HuH-7.5 (cell line): ENCODE results near the gene RPS2.

ENCODE experiments used
- DNase-seq: peaks from one replicate; pipeline ENCODE4 v3.0.0; 2011; ENCODE audit warnings: low spot score

Gene RPS2

GRCh38 chr16:1981398-1981836 lies 16.8 kb upstream of the RPS2 start, which contains the start of gene NOXO1:
Gene NOXO1 (minus strand): TSS chr16:1981469. CDS start chr16:1981179, 290 bp downstream.
- no peak for DNase-seq

DNA sequence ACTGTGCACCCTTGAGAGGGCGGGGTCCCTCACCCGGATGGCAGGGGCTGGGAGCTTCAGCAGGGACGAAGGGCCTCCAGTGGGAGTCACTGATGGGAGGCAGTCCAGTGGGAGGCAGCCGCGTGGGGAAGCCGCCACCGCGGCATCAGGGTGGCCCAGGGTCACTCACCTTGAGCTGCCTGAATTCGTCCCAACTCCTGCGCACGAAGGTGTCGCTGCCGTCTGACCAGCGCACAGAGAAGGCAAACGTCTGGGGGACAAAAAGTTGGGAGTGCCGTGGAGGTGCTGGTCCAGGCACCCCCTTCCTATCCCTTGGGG lies 16.1 kb upstream of the RPS2 start:
- DNase-seq, result no peak

GRCh38 chr16:1980030-1980769 lies 15.6 kb upstream of the RPS2 start:
- DNase-seq, result no peak

DNA sequence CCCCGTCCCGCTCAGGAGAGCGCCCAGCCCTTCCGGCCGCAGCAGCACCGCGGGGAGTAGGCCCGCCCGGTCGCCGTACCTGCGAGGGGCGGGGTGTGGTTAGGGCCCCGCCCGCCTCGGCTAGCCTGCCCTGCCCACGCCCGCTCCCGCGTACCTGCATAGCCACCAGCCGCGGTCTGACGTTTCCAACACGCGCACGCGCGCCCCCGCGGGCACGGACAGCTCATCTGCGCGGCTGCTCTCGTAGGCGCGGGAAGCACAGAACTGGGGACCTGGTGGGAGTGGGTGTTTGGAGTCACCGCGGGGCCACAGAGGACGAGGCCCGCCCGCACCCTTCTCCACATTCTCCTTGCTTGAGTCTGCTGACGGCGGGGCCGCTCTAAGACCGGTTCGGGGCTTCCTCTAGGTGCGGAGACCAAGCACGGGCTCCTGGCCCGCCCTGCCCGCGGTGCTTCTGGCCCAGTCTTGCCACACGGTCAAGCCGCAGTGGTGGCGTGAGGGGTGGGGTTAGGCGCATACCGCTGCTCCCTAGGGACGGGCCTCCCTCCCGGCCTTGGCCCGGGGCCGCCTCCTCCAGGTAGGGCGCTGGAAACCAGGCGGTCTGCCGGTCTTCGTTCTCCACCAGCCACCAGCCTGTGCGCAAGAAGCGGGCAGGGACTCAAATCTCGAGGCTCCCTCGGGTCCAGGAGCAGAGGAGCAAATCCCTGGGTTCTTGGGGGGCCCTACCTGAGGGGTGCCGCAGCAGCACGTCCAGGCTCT lies 14.8 kb upstream of the RPS2 start:
- no peak for DNase-seq

DNA sequence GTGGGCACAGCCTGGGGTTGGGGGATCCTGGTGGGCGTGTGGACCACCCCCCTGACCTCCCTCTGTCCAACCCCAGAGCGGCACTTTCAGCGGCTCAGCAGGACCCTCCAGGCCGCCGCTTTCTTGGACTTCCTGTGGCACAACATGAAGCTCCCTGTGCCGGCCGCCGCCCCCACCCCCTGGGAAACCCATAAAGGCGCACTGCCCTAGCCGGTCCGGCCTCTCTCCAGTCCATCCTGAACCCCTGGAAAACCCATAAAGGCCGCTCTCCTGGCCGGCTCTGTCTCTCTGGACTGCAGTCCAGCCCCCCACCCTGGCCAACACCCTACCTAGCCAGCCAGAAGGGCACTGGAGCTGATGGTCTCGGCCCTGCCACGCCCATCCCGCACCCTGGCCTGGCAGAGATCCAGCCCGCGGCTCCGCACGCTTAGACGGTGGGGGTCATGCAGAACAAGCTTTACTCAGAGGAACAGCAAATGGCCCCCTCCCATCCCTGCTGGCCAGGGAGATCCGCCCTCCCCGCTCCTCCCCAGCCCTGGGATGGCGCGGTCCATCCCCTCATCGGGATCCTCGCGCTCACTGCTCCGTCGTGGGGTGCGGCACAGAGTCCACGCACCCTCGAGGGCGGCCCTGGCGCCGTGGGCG lies 14.0 kb upstream of the RPS2 start:
- no peak for DNase-seq

- DNase-seq, result no peak
Measured at GRCh38 chr16:1977875-1978268, 13.2 kb upstream of the RPS2 start.

- DNase-seq, result no peak
Measured at GRCh38 chr16:1976951-1977874, 12.6 kb upstream of the RPS2 start.

DNA sequence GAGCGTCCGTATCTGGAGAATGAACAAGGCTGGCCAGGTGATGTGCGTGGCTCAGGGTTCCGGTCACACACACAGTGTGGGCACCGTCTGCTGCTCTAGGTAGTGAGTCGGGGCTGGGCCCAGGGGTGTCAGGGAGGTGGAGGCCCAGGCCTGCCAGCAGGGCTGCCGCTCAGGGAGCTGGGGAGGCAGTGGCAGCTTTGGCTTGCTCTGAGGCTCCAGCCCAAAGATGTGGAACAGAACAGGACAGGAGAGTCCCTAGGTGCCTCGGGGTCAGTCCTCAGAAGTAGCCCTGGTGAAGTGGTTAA lies 11.5 kb upstream of the RPS2 start:
- no peak for DNase-seq

DNA sequence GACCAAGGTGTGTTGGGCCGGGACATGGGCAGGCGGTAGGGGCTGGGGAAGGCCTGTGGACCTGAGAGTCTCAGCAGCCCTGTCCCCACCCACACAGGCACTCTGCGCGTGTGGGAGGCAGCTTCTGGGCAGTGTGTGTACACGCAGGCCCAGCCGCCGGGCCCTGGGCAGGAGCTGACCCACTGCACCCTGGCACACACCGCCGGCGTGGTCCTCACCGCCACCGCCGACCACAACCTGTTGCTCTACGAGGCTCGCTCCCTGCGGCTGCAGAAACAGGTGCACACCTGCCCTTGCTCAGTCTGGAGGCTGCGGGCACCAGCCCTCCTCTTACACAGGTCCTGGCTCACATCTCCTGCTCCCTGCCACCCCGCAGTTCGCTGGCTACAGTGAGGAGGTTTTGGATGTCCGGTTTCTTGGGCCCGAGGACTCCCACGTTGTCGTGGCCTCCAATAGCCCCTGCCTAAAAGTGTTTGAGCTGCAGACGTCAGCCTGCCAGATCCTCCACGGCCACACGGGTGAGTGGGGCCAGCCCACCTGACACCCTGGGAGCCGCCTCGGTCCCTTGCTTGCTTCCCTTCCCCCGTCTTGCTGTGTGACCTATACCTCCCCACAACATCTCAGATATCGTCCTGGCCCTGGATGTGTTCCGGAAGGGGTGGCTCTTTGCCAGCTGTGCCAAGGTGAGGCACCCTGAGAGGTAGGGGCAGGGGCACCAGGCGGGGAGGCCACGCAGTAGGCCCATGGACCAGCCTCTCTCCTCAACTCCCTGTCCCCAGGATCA lies 11.0 kb upstream of the RPS2 start:
- no peak for DNase-seq

GRCh38 chr16:1974157-1975070 lies 9.8 kb upstream of the RPS2 start:
- DNase-seq, result no peak

DNA sequence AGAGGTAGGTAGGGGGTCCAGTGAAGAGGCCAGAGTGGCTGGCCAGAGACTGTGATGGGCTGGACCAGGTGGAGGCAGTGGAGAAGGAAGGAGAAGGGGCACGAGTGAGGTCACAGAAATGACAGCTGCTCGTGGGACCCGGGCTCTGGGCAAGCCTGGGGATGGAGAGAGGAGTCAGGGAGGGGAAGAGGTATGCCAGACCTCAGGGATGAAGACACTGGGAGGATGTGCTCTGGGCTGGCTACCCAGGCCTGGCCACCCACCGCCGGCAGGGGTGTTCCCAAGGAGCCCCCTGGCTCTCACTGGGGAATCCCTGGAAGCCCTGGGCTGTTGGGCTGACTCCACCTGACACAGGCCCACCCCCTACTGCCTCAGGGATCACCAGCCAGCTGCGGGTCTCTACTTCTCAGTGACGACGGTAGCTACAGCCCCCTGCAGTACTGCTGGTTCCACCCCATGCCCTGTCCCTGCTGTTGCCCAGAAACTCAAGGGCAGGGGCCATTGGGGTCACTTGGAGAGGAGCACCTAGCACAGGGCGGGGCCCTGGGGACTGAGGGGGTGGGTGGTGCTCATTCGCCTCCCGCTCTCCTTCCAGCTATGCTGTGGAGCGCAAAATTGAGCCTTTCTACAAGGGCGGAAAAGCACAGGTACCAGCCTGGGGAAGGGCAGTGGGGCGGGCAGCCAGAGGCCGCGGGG lies 9.0 kb upstream of the RPS2 start:
- DNase-seq, result no peak

- DNase-seq, result no peak
Measured at GRCh38 chr16:1972490-1972877, 7.9 kb upstream of the RPS2 start.

- DNase-seq, result peak; percentile 96
Measured at GRCh38 chr16:1971796-1972489, 7.3 kb upstream of the RPS2 start, which contains the start of gene TBL3. Gene TBL3 (plus strand): TSS chr16:1972053. CDS start chr16:1972165, 112 bp downstream.

- DNase-seq, result no peak
Measured at GRCh38 chr16:1968146-1968953, 3.7 kb upstream of the RPS2 start.

DNA sequence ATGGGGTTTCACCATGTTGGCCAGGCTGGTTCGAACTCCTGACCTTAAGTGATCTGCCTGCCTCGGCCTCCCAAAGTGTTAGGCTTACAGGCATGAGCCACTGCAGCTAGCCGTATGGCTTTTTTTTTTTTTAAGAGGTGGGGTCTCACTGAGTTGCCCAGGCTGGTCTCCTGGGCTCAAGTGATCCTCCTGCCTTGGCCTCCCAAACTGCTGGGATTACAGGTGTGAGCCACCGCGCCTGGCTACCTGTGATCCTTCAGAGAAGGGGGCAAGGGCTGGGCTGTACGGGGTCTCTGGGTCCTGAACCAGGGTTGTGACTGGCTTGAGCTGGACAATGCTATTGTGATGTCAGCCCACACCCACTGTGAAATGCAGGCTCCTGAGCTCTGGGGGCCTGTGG lies 1.8 kb upstream of the RPS2 start, which contains the start of gene RNF151:
Gene RNF151 (plus strand): TSS at position 397 of the 400 bp plus-strand sequence. CDS start 26 bp downstream, outside the sequence.
- DNase-seq, result no peak

DNA sequence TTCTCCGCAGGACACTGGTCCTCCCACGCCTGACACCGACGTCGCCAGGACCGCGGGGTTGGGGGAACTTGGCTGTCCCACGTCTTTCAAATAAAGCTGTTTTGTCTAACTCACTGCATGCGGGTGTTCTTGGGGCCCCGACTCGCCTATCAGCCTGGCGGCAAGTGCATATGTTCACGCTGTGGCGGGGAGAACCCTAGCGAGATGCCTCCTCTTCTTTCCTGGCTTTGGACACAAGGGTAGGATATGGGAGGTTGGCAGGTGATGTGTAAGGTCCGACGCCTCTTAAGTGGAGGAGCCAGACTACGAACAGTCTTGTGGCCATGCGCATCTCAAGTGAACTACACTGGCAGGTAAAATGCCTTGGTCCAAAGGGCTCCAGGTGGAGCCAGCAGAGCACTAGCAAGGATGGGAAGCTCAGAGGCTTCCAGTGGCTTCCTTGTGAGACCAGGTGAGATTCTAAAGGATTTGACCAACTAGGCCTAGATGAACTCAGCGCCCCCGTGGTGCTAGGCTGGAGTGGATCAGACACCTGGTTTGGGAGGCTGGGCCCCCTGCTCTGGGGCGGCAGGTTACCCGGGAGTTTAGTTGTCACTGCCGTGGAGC lies 873 bp upstream of the RPS2 start:
- DNase-seq, result no peak

DNA sequence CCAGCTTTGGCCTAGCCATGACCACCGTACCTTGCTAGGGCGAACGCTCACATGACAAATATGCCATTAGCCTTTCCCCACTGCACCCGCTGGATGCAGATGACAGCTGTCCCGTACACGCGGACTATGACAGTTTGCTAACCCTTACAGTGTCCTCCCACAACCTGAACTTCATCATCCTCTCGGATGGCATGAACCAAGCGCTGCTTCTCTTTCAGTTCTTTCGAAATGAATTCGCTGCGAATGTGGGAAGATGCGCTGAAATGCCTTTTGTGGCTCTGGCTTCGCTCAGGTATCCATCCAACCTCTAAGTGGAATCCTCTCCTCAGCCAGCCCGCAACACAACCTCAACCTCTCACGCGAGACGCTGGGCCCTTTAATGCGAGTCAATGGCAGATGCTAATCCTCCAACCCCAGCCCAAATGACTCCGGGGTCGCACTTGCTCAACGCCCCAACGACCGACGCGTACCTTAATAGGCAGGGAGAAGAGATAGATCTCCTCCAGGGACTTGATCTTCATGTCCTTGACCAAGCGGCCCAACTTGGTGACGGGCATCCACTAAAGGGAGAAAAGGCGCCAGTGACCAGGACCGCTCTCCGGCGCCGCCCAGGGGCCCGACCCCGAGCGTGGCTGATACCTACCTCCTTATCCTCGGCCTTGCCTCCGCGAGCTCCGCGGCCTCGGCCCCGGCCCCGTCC lies 670 bp downstream of the RPS2 start:
- no peak for DNase-seq
